ENCODE results near the gene TLCD4.

GRCh38 chr1:95139039-95139438, 21.9 kb downstream of the TLCD4 start:
- TF ChIP-seq, protein P1, sequence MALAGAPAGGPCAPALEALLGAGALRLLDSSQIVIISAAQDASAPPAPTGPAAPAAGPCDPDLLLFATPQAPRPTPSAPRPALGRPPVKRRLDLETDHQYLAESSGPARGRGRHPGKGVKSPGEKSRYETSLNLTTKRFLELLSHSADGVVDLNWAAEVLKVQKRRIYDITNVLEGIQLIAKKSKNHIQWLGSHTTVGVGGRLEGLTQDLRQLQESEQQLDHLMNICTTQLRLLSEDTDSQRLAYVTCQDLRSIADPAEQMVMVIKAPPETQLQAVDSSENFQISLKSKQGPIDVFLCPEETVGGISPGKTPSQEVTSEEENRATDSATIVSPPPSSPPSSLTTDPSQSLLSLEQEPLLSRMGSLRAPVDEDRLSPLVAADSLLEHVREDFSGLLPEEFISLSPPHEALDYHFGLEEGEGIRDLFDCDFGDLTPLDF (CRISPR knock-in tag; IDR thresholded peaks at IDR 0.05), result no peak
- TF ChIP-seq, protein P2, sequence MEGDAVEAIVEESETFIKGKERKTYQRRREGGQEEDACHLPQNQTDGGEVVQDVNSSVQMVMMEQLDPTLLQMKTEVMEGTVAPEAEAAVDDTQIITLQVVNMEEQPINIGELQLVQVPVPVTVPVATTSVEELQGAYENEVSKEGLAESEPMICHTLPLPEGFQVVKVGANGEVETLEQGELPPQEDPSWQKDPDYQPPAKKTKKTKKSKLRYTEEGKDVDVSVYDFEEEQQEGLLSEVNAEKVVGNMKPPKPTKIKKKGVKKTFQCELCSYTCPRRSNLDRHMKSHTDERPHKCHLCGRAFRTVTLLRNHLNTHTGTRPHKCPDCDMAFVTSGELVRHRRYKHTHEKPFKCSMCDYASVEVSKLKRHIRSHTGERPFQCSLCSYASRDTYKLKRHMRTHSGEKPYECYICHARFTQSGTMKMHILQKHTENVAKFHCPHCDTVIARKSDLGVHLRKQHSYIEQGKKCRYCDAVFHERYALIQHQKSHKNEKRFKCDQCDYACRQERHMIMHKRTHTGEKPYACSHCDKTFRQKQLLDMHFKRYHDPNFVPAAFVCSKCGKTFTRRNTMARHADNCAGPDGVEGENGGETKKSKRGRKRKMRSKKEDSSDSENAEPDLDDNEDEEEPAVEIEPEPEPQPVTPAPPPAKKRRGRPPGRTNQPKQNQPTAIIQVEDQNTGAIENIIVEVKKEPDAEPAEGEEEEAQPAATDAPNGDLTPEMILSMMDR (IDR thresholded peaks at IDR 0.05), result no peak
- TF ChIP-seq FOXP1 (CRISPR knock-in tag; IDR thresholded peaks at IDR 0.05; ENCODE audit: borderline replicate concordance), result no peak
- no peak for TF ChIP-seq ATF1 (CRISPR knock-in tag; IDR thresholded peaks at IDR 0.05)
- TF ChIP-seq, protein P3, sequence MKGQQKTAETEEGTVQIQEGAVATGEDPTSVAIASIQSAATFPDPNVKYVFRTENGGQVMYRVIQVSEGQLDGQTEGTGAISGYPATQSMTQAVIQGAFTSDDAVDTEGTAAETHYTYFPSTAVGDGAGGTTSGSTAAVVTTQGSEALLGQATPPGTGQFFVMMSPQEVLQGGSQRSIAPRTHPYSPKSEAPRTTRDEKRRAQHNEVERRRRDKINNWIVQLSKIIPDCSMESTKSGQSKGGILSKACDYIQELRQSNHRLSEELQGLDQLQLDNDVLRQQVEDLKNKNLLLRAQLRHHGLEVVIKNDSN (CRISPR knock-in tag; IDR thresholded peaks at IDR 0.05), result no peak
- no peak for TF ChIP-seq JUN (CRISPR knock-in tag; IDR thresholded peaks at IDR 0.05)
- no peak for TF ChIP-seq TEAD1 (CRISPR knock-in tag; IDR thresholded peaks at IDR 0.05)
- TF ChIP-seq AR (CRISPR knock-in tag; IDR thresholded peaks at IDR 0.05), result no peak
- TF ChIP-seq USF2 (CRISPR knock-in tag; IDR thresholded peaks at IDR 0.05), result no peak
- no peak for TF ChIP-seq IRF2 (CRISPR knock-in tag; IDR thresholded peaks at IDR 0.05; ENCODE audit: borderline replicate concordance, low read depth)
- TF ChIP-seq, protein P4, sequence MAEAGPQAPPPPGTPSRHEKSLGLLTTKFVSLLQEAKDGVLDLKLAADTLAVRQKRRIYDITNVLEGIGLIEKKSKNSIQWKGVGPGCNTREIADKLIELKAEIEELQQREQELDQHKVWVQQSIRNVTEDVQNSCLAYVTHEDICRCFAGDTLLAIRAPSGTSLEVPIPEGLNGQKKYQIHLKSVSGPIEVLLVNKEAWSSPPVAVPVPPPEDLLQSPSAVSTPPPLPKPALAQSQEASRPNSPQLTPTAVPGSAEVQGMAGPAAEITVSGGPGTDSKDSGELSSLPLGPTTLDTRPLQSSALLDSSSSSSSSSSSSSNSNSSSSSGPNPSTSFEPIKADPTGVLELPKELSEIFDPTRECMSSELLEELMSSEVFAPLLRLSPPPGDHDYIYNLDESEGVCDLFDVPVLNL (CRISPR knock-in tag; IDR thresholded peaks at IDR 0.05; ENCODE audit: borderline replicate concordance, low read depth), result no peak
- TF ChIP-seq RELA (CRISPR knock-in tag; IDR thresholded peaks at IDR 0.05; ENCODE audit: borderline replicate concordance), result no peak
- TF ChIP-seq SP1 (CRISPR knock-in tag; conservative IDR thresholded peaks at IDR 0.05), result no peak
